Measurements from ENCODE around the gene NRCAM. TPM values are rescaled to one million over a fixed set of nuclear protein-coding genes. Genes with fewer than 3 reads are reported as not detected.
A peak's percentile ranks its signal among the peaks of the same experiment; 100 is the strongest.

Gene NRCAM
- total RNA-seq, 1 experiment from 2014 or later: 2.7 TPM

GRCh38 chr7:108178398-108178797 is 277.8 kb downstream of the NRCAM start:
- Mint-ChIP-seq H3K4me1 (peaks cover 21% of the 10 kb centered on the region), H3K27ac (no peak overlapping the region), H3K9me3 (no peaks in the 10 kb centered on the region), H3K27me3 (ENCODE audit: low read depth) (no peaks in the 10 kb centered on the region), H3K36me3 (no peaks in the 10 kb centered on the region), H3K4me3 (no peak overlapping the region)
- TF ChIP-seq JUN (CRISPR knock-in tag; IDR thresholded peaks at IDR 0.05) (no peak), E2F4 (CRISPR knock-in tag; IDR thresholded peaks at IDR 0.05; ENCODE audit: borderline replicate concordance, low read depth) (no peak)
- ChIA-PET CTCF (no interaction called here), POLR2A (no interaction called here)
- no peak for ATAC-seq
- no peak for DNase-seq (ENCODE audit: low spot score)

GRCh38 chr7:108171164-108171563 is 285.1 kb downstream of the NRCAM start:
- Mint-ChIP-seq H3K4me3 (no peak overlapping the region), H3K27ac (no peak overlapping the region), H3K4me1 (peaks cover 16% of the 10 kb centered on the region), H3K9me3 (no peaks in the 10 kb centered on the region), H3K27me3 (ENCODE audit: low read depth) (no peaks in the 10 kb centered on the region), H3K36me3 (no peaks in the 10 kb centered on the region)
- ChIA-PET POLR2A (no interaction called here), CTCF (interaction anchor here (0.6 to 1.4 kb wide), 2 partner anchors 58 to 286 kb away, joined by 3 read pairs; no protein-coding TSS in a partner anchor)
- peak; percentile 21 for DNase-seq (ENCODE audit: low spot score)
- peak; percentile 81 for ATAC-seq
- TF ChIP-seq ZNF121 (CRISPR knock-in tag; IDR thresholded peaks at IDR 0.05): no peak
- TF ChIP-seq PRDM15 (CRISPR knock-in tag; IDR thresholded peaks at IDR 0.05): no peak
- no peak for TF ChIP-seq ZNF423 (CRISPR knock-in tag; IDR thresholded peaks at IDR 0.05)
- no peak for TF ChIP-seq NFATC4 (CRISPR knock-in tag; IDR thresholded peaks at IDR 0.05)
- TF ChIP-seq ZMAT4 (CRISPR knock-in tag; IDR thresholded peaks at IDR 0.05): no peak
- no peak for TF ChIP-seq ZNF317 (CRISPR knock-in tag; IDR thresholded peaks at IDR 0.05; ENCODE audit: borderline replicate concordance, low read depth)
- no peak for TF ChIP-seq IRF1 (CRISPR knock-in tag; IDR thresholded peaks at IDR 0.05)
- TF ChIP-seq ERG (CRISPR knock-in tag; IDR thresholded peaks at IDR 0.05): no peak
- TF ChIP-seq ZBTB43 (CRISPR knock-in tag; IDR thresholded peaks at IDR 0.05): no peak
- no peak for TF ChIP-seq KAT7 (CRISPR knock-in tag; IDR thresholded peaks at IDR 0.05; ENCODE audit: borderline replicate concordance)
- no peak for TF ChIP-seq PREB (CRISPR knock-in tag; IDR thresholded peaks at IDR 0.05; ENCODE audit: borderline replicate concordance)
- no peak for TF ChIP-seq TEAD4 (CRISPR knock-in tag; IDR thresholded peaks at IDR 0.05)
- no peak for TF ChIP-seq CBFB (CRISPR knock-in tag; IDR thresholded peaks at IDR 0.05; ENCODE audit: low read depth)
- no peak for TF ChIP-seq TEAD1 (CRISPR knock-in tag; IDR thresholded peaks at IDR 0.05)
- TF ChIP-seq ELF4 (CRISPR knock-in tag; IDR thresholded peaks at IDR 0.05; ENCODE audit: low read depth): no peak
- TF ChIP-seq SOX15 (CRISPR knock-in tag; IDR thresholded peaks at IDR 0.05): no peak
- TF ChIP-seq ARID4B (CRISPR knock-in tag; IDR thresholded peaks at IDR 0.05; ENCODE audit: borderline replicate concordance): no peak
